ENCODE results near the gene MYO1F. TPM values are rescaled to one million over a fixed set of nuclear protein-coding genes. Genes with fewer than 3 reads are reported as not detected.

Gene MYO1F
- total RNA-seq, 1 donor = 0.09 TPM

GRCh38 chr19:8501981-8502380 is 75.3 kb downstream of the MYO1F start:
- no peak overlapping the region for H3K4me3 ChIP-seq (ENCODE audit: low read depth, low read length)
- TF ChIP-seq CTCF (IDR thresholded peaks at IDR 0.05; ENCODE audit: insufficient read depth, low read length) = no peak
- no peak for DNase-seq (ENCODE audit: low read depth)

GRCh38 chr19:8501516-8501915 is 75.7 kb downstream of the MYO1F start:
- no peak overlapping the region for H3K4me3 ChIP-seq (ENCODE audit: low read depth, low read length)
- DNase-seq (ENCODE audit: low read depth) = no peak
- TF ChIP-seq CTCF (IDR thresholded peaks at IDR 0.05; ENCODE audit: insufficient read depth, low read length) = no peak

- no peak for TF ChIP-seq CTCF (IDR thresholded peaks at IDR 0.05; ENCODE audit: insufficient read depth, low read length)
- no peak overlapping the region for H3K4me3 ChIP-seq (ENCODE audit: low read depth, low read length)
- DNase-seq (ENCODE audit: low read depth) = no peak
These were observed 77.1 kb downstream of the MYO1F start for GRCh38 chr19:8500158-8500557.

- no peak for DNase-seq (ENCODE audit: low read depth)
- TF ChIP-seq CTCF (IDR thresholded peaks at IDR 0.05; ENCODE audit: insufficient read depth, low read length) = no peak
- no peak overlapping the region for H3K4me3 ChIP-seq (ENCODE audit: low read depth, low read length)
These were observed 78.0 kb downstream of the MYO1F start for GRCh38 chr19:8499048-8499833.

- no peak overlapping the region for H3K4me3 ChIP-seq (ENCODE audit: low read depth, low read length)
- DNase-seq (ENCODE audit: low read depth) = no peak
- no peak for TF ChIP-seq CTCF (IDR thresholded peaks at IDR 0.05; ENCODE audit: insufficient read depth, low read length)
These were observed 78.9 kb downstream of the MYO1F start for GRCh38 chr19:8498295-8498694.

GRCh38 chr19:8494158-8494557 is 83.1 kb downstream of the MYO1F start:
- H3K4me3 ChIP-seq (ENCODE audit: low read depth, low read length) = no peak overlapping the region
- no peak for TF ChIP-seq CTCF (IDR thresholded peaks at IDR 0.05; ENCODE audit: insufficient read depth, low read length)
- DNase-seq (ENCODE audit: low read depth) = no peak

- DNase-seq (ENCODE audit: low read depth) = no peak
- peak; percentile 18 for TF ChIP-seq CTCF (IDR thresholded peaks at IDR 0.05; ENCODE audit: insufficient read depth, low read length)
- no peak overlapping the region for H3K4me3 ChIP-seq (ENCODE audit: low read depth, low read length)
These were observed 85.7 kb downstream of the MYO1F start for GRCh38 chr19:8491574-8491973.

All from fibroblast of the aortic adventitia (primary cell).